Progenitor cell of endocrine pancreas (in vitro differentiated cells): ENCODE results near the gene FAM136A. TPM values are rescaled to one million over a fixed set of nuclear protein-coding genes. Genes with fewer than 3 reads are reported as not detected.

Source experiments
- DNase-seq: peaks from one replicate; pipeline ENCODE4 v3.0.0; 2021; ENCODE audit warnings: low spot score; ENCODE audit not compliant: unreplicated experiment
- H3K27ac Mint-ChIP-seq: 2 replicates; pipeline ENCODE4 v1.8.0; 2021; ENCODE audit warnings: mild to moderate bottlenecking, moderate library complexity, mixed read lengths
- H3K27me3 Mint-ChIP-seq: 2 replicates; pipeline ENCODE4 v1.8.0; 2021; ENCODE audit warnings: mixed read lengths
- H3K36me3 Mint-ChIP-seq: 2 replicates; pipeline ENCODE4 v1.8.0; 2022; ENCODE audit warnings: mixed read lengths; ENCODE audit not compliant: insufficient read depth
- H3K4me1 Mint-ChIP-seq: 2 replicates; pipeline ENCODE4 v1.8.0; 2021; ENCODE audit warnings: low read depth, mixed read lengths
- H3K4me3 Mint-ChIP-seq: 2 replicates; pipeline ENCODE4 v1.8.0; 2021; ENCODE audit warnings: low read depth, mild to moderate bottlenecking, moderate library complexity, mixed read lengths
- H3K9me3 Mint-ChIP-seq: 2 replicates; pipeline ENCODE4 v1.8.0; 2021; ENCODE audit warnings: low read depth, mixed read lengths
- CTCF ChIP-seq: fragments of 200-600 bp; sonication (generic); IDR thresholded peaks from one replicate; pipeline ENCODE4 v1.5.0; 2021; ENCODE audit warnings: antibody characterized with exemption, mild to moderate bottlenecking; ENCODE audit not compliant: unreplicated experiment
- total RNA-seq: library from RNA; stranded (reverse); gene quantifications from 2 replicates; pipeline ENCODE4 v1.2.1, GENCODE V29; 2021

Gene FAM136A
- total RNA-seq, 1 donor from 2014 or later = 75.8 TPM

- Mint-ChIP-seq H3K36me3 (no peaks in the 10 kb centered on the region), H3K9me3 (no peaks in the 10 kb centered on the region), H3K27me3 (peaks cover 33% of the 10 kb centered on the region), H3K4me1 (no peaks in the 10 kb centered on the region), H3K4me3 (no peak overlapping the region), H3K27ac (no peak overlapping the region)
- TF ChIP-seq CTCF = peak; percentile 81
- DNase-seq = peak; percentile 32
Measured at GRCh38 chr2:70340761-70341476, 39.1 kb upstream of the FAM136A start.

- Mint-ChIP-seq H3K9me3 (no peaks in the 10 kb centered on the region), H3K36me3 (no peaks in the 10 kb centered on the region), H3K4me1 (no peaks in the 10 kb centered on the region), H3K4me3 (no peak overlapping the region), H3K27me3 (peaks cover 30% of the 10 kb centered on the region), H3K27ac (no peak overlapping the region)
- TF ChIP-seq CTCF = no peak
- no peak for DNase-seq
Measured at GRCh38 chr2:70340075-70340474, 38.2 kb upstream of the FAM136A start.

GRCh38 chr2:70336552-70336951, 34.7 kb upstream of the FAM136A start:
- peaks cover 14% of the 10 kb centered on the region for H3K27me3 Mint-ChIP-seq
- no peaks in the 10 kb centered on the region for H3K4me1 Mint-ChIP-seq
- no peak for DNase-seq
- no peak overlapping the region for H3K27ac Mint-ChIP-seq
- no peaks in the 10 kb centered on the region for H3K36me3 Mint-ChIP-seq
- TF ChIP-seq CTCF = peak; percentile 10
- no peaks in the 10 kb centered on the region for H3K9me3 Mint-ChIP-seq
- H3K4me3 Mint-ChIP-seq = no peak overlapping the region

- H3K27me3 Mint-ChIP-seq = no peaks in the 10 kb centered on the region
- H3K4me1 Mint-ChIP-seq = peaks cover 7% of the 10 kb centered on the region
- H3K4me3 Mint-ChIP-seq = no peak overlapping the region
- H3K9me3 Mint-ChIP-seq = no peaks in the 10 kb centered on the region
- TF ChIP-seq CTCF = no peak
- H3K27ac Mint-ChIP-seq = no peak overlapping the region
- no peaks in the 10 kb centered on the region for H3K36me3 Mint-ChIP-seq
- no peak for DNase-seq
Measured at GRCh38 chr2:70331012-70331411, 29.1 kb upstream of the FAM136A start.

GRCh38 chr2:70330476-70330875, 28.6 kb upstream of the FAM136A start:
- DNase-seq = no peak
- no peaks in the 10 kb centered on the region for H3K9me3 Mint-ChIP-seq
- H3K4me3 Mint-ChIP-seq = no peak overlapping the region
- peaks cover 7% of the 10 kb centered on the region for H3K4me1 Mint-ChIP-seq
- H3K27ac Mint-ChIP-seq = no peak overlapping the region
- no peaks in the 10 kb centered on the region for H3K27me3 Mint-ChIP-seq
- no peaks in the 10 kb centered on the region for H3K36me3 Mint-ChIP-seq
- no peak for TF ChIP-seq CTCF
